H1 (cell line): Measurements from ENCODE around the gene ZSCAN10.

ENCODE experiments used
- BACH1 ChIP-seq: IDR thresholded peaks from 2 replicates; pipeline ENCODE4 v1.6.1; 2012; ENCODE audit warnings: low read length, improper control_type of control experiment
- BCL11A ChIP-seq, 2 experiments: IDR thresholded peaks; one replicate each; pipeline ENCODE4 v1.6.1; 2011; ENCODE audit warnings: low read depth in 2 of 2, low read length in 2 of 2, mild to moderate bottlenecking in 2 of 2
- CTBP2 ChIP-seq: IDR thresholded peaks from 2 replicates; pipeline ENCODE4 v1.7.0; 2011; ENCODE audit warnings: borderline replicate concordance, mild to moderate bottlenecking, moderate library complexity, mixed read lengths, low read length; ENCODE audit not compliant: insufficient read depth, insufficient read length
- EP300 ChIP-seq, 2 experiments: IDR thresholded peaks; 1 replicate in 1 of 2; 2 replicates in 1 of 2; pipeline ENCODE4 v1.6.1; 2011 to 2012; ENCODE audit warnings: low read depth in 2 of 2, low read length in 2 of 2, mild to moderate bottlenecking in 2 of 2, borderline replicate concordance in 1 of 2, inconsistent platforms in 1 of 2, moderate library complexity in 1 of 2
- POLR2A ChIP-seq, 2 experiments: IDR thresholded peaks; 1 replicate in 1 of 2; 2 replicates in 1 of 2; pipeline ENCODE4 v1.6.1; 2011; ENCODE audit warnings: low read depth in 2 of 2, low read length in 2 of 2, mild to moderate bottlenecking in 2 of 2; ENCODE audit errors: control extremely low read depth in 1 of 2
- RAD21 ChIP-seq, 2 experiments: IDR thresholded peaks in 1 of 2; conservative IDR thresholded peaks in 1 of 2; 2 replicates each; pipeline ENCODE4 v1.6.1; 2011; ENCODE audit warnings: low read depth in 2 of 2, low read length in 2 of 2, improper control_type of control experiment in 1 of 2, inconsistent platforms in 1 of 2, mild to moderate bottlenecking in 1 of 2, moderate library complexity in 1 of 2
- RNF2 ChIP-seq: fragments of 200-900, 300-1000 bp; sonication (generic); IDR thresholded peaks from 2 replicates; pipeline ENCODE4 v1.7.1; 2016; ENCODE audit warnings: borderline replicate concordance, low read depth, mild to moderate bottlenecking, antibody characterized with exemption, low read length; ENCODE audit not compliant: poor library complexity, severe bottlenecking; ENCODE audit errors: missing control alignments
- TAF1 ChIP-seq: IDR thresholded peaks from 2 replicates; pipeline ENCODE4 v1.6.1; 2011; ENCODE audit warnings: mild to moderate bottlenecking, low read depth, low read length
- TEAD4 ChIP-seq: IDR thresholded peaks from 2 replicates; pipeline ENCODE4 v1.6.1; 2012; ENCODE audit warnings: low read depth, low read length, inconsistent platforms, mixed read lengths
- TF ChIP-seq, protein P1 (sequence below), 3 experiments: IDR thresholded peaks; 1 replicate in 2 of 3; 2 replicates in 1 of 3; pipeline versions ENCODE4 v1.5.1 to v1.6.1; 2011; ENCODE audit warnings: low read length in 3 of 3, mild to moderate bottlenecking in 3 of 3, inconsistent platforms in 2 of 3, low read depth in 1 of 3, moderate library complexity in 1 of 3; ENCODE audit not compliant: insufficient read depth in 1 of 3; ENCODE audit errors: control extremely low read depth in 1 of 3
- TF ChIP-seq, protein P2 (sequence below): IDR thresholded peaks from 2 replicates; pipeline ENCODE4 v1.6.1; 2011; ENCODE audit warnings: low read depth, mild to moderate bottlenecking, low read length; ENCODE audit not compliant: insufficient read depth
- TF ChIP-seq, protein P3 (sequence below): IDR thresholded peaks from 2 replicates; pipeline ENCODE4 v1.6.1; 2012; ENCODE audit warnings: inconsistent platforms

DNA sequence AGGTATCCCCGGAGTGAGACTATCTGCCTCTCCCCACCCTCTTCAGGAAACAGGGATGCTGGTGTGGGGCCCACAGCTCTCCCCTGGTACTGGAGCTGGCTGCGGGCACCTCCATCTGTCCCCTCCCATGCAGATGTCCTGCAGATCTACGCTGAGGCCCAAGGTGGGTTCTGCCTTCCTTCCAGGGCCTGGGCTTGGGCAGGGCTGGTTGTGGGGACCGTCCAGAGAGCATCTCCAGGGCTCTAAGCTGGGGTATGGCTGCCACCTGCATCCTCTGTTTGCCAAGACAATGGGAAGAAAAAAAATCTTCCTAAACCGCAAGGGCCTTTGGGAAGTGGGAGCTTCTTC is 48.6 kb upstream of the ZSCAN10 start:
- TF ChIP-seq POLR2A (IDR thresholded peaks at IDR 0.05; ENCODE audit: control extremely low read depth in 1 of 2, low read depth in 2 of 2, low read length in 2 of 2) (no peak), BACH1 (no peak), EP300 (IDR thresholded peaks at IDR 0.05; ENCODE audit: borderline replicate concordance in 1 of 2, low read depth in 2 of 2, low read length in 2 of 2) (no peak), CTBP2 (no peak), TAF1 (no peak), RNF2 (no peak), BCL11A (IDR thresholded peaks at IDR 0.05; ENCODE audit: low read depth in 2 of 2, low read length in 2 of 2) (no peak), TEAD4 (no peak), RAD21 (IDR thresholded peaks at IDR 0.05 in 1 of 2, conservative IDR thresholded peaks at IDR 0.05 in 1 of 2; ENCODE audit: low read depth in 2 of 2, low read length in 2 of 2) (no peak)
- TF ChIP-seq, protein P1, sequence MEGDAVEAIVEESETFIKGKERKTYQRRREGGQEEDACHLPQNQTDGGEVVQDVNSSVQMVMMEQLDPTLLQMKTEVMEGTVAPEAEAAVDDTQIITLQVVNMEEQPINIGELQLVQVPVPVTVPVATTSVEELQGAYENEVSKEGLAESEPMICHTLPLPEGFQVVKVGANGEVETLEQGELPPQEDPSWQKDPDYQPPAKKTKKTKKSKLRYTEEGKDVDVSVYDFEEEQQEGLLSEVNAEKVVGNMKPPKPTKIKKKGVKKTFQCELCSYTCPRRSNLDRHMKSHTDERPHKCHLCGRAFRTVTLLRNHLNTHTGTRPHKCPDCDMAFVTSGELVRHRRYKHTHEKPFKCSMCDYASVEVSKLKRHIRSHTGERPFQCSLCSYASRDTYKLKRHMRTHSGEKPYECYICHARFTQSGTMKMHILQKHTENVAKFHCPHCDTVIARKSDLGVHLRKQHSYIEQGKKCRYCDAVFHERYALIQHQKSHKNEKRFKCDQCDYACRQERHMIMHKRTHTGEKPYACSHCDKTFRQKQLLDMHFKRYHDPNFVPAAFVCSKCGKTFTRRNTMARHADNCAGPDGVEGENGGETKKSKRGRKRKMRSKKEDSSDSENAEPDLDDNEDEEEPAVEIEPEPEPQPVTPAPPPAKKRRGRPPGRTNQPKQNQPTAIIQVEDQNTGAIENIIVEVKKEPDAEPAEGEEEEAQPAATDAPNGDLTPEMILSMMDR (IDR thresholded peaks at IDR 0.05; ENCODE audit: control extremely low read depth in 1 of 3, insufficient read depth in 1 of 3, low read depth in 1 of 3, low read length in 3 of 3) = no peak
- TF ChIP-seq, protein P2, sequence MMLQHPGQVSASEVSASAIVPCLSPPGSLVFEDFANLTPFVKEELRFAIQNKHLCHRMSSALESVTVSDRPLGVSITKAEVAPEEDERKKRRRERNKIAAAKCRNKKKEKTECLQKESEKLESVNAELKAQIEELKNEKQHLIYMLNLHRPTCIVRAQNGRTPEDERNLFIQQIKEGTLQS = no peak
- TF ChIP-seq, protein P3, sequence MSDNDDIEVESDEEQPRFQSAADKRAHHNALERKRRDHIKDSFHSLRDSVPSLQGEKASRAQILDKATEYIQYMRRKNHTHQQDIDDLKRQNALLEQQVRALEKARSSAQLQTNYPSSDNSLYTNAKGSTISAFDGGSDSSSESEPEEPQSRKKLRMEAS = no peak
